ENCODE data around the gene ANKRD44.

ANKRD44 gene

DNA sequence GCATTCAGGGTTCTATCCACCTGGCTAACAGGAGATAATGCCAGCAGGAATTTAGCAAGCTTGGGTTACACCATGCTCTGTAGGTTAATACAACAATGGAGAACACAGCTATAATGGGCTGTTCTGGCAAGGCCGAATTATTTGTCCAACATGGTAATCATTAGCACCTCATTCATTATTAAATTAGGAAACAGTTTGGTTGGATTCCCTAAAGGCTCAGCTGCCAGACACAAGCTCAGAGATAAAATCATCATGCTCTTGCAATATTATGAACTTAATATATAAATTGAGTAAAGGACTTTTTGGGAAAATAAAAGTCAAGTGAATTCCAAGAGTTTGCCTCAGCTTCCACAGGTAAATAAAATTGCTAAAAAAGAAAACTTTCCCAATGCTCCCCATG is 166.4 kb downstream of the ANKRD44 start:
- TF ChIP-seq, protein P1, sequence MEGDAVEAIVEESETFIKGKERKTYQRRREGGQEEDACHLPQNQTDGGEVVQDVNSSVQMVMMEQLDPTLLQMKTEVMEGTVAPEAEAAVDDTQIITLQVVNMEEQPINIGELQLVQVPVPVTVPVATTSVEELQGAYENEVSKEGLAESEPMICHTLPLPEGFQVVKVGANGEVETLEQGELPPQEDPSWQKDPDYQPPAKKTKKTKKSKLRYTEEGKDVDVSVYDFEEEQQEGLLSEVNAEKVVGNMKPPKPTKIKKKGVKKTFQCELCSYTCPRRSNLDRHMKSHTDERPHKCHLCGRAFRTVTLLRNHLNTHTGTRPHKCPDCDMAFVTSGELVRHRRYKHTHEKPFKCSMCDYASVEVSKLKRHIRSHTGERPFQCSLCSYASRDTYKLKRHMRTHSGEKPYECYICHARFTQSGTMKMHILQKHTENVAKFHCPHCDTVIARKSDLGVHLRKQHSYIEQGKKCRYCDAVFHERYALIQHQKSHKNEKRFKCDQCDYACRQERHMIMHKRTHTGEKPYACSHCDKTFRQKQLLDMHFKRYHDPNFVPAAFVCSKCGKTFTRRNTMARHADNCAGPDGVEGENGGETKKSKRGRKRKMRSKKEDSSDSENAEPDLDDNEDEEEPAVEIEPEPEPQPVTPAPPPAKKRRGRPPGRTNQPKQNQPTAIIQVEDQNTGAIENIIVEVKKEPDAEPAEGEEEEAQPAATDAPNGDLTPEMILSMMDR (IDR thresholded peaks at IDR 0.05; ENCODE audit: low read depth, low read length), result no peak
- no peak overlapping the region for H3K4me3 ChIP-seq (ENCODE audit: low read depth, low read length)

DNA sequence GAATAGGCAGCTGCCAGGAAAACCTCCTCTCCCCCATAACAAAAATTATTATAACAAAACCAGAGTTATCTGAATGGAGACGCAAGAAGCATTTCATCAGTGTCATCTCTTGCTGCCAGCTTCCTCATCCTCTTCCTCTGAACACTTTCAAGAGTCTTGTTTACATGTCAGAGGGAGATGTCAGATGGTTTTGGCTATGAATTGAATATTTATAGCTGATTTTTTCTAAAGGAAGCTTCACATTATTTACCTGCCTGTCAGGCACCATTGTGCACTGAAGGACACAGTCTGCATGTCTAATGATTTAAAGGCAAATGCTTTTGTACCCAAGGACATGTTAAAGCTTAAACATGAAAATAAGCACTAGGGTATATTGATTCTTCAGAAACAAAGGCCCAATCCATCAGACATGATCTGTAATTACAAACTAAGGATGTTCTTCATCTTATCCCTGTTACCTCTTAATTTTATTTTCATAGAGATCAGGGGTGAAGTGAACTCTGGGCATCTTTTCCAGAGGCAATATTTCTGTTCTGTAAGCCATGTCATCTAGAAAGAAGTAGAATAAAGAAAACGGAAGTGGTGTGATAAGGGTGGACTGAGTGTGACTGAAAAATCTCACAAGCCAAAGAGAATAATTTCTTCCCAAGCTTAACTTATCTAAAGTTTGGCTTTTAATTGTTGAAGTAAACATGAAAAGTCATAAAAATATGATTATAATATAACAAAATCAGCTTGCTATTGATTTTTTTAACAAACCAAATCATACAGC is 168.7 kb downstream of the ANKRD44 start:
- H3K4me3 ChIP-seq (ENCODE audit: low read depth, low read length), result no peak overlapping the region
- TF ChIP-seq, protein P1 (IDR thresholded peaks at IDR 0.05; ENCODE audit: low read depth, low read length), result no peak

DNA sequence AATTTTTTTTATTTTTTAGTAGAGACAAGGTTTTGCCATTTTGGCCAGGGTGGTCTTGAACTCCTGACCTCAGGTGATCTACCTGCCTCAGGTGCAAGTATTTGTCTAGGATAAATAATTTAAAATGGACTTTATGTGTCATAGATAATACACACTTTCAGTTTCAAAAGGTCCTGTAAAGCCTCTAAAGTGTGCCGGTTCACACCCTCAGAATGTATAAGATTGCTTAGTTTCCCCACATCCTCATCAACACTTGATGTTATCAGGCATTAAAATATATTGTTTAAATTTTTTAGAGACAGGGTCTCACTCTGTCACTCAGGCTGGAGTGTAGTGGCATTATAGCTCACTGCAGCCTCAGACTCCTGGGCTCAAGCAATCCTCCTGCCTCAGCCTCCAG is 170.5 kb downstream of the ANKRD44 start:
- TF ChIP-seq, protein P1 (IDR thresholded peaks at IDR 0.05; ENCODE audit: low read depth, low read length), result no peak
- H3K4me3 ChIP-seq (ENCODE audit: low read depth, low read length), result no peak overlapping the region

DNA sequence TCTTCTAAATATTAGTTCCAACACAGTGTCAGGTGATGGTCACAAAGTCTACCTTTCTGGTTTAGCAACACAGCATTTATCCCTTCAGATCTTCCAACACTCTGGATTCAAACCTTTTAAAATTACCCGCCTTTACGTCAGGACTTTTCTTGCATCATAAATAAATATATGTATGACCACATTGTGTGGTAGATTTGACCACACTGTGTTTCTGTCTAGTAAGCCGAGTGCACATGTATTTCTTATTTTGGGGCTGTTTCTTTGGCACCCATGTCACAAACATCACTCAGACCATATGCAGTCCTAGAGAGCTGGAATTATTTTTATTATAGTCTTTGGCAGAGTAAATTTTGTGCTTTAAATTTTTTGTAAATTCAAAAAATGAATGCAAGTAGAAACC is 172.1 kb downstream of the ANKRD44 start:
- no peak overlapping the region for H3K4me3 ChIP-seq (ENCODE audit: low read depth, low read length)
- TF ChIP-seq, protein P1 (IDR thresholded peaks at IDR 0.05; ENCODE audit: low read depth, low read length), result no peak

DNA sequence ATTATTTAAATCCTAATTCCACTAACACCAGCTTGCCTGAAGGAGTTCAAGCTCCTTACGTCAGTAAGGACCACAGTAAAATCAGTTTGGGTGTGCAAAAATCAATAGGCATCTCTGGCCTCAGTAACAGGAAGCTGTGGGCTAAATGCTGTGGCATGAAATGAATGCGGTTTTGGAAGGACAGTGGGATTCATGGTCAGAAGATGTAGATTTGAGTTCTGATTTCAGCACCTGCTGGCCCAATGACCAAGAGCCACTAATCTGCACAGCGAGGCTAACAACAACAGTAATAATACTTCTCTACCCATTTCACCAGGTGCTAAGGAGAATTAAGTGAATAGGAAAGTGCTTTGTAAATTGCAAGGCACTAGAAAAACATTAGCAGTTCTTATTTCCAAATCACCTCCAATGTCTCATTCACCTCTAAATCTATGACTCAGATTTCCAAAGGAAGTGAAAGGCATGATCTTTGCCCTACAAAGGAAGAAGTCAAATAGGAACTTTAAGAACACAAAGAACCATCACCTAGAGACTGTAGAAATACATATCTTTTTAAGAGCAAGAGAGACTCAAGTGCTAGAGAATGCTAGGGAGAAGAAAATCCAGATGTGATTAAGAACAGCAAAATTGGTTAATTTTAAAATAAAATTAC is 172.6 kb downstream of the ANKRD44 start:
- TF ChIP-seq, protein P1 (IDR thresholded peaks at IDR 0.05; ENCODE audit: low read depth, low read length), result no peak

DNA sequence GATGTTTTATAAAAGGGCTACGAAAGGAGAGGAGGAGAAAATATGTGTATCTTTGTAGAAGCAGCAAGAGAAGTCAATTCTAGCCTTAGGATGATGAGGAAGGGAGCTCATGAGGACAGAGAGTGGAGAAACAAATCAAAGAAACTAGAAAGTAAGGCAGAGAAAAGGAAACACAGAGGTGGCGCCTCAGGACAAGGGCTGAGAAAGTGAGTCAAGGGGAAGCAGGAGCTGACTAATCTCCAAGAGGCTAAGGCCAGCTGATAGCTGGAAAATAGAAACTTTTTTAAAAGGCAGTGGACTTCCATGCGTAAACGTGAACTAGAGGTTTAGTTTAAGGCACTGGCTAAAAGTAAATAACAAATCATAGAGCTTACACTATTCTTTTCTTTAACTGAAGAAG is 173.3 kb downstream of the ANKRD44 start:
- no peak overlapping the region for H3K4me3 ChIP-seq (ENCODE audit: low read depth, low read length)
- TF ChIP-seq, protein P1 (IDR thresholded peaks at IDR 0.05; ENCODE audit: low read depth, low read length), result no peak

More for the DNA sequence above, 172.6 kb downstream of the ANKRD44 start:
- no peak overlapping the region for H3K4me3 ChIP-seq (ENCODE audit: low read depth, low read length)

DNA sequence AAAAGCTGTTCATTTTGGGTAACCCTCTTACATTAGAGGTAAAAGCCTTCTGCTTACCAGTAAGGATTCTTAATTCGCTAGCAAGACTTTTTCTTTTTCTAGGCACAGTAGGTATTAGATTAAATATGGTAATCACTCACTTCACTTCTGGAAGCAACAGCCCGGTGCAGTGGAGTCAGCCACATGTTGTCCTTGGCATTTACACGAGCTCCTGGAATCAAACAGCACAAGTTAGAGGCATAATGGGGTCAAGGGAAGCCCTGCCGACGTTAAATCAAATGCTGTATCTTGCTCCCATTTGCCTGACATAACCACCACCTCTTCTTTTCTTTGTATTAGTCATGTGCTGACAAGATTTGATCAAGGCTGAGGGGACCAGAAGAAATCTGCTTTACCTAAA is 174.1 kb downstream of the ANKRD44 start:
- no peak overlapping the region for H3K4me3 ChIP-seq (ENCODE audit: low read depth, low read length)
- TF ChIP-seq, protein P1 (IDR thresholded peaks at IDR 0.05; ENCODE audit: low read depth, low read length), result no peak
